HepG2 (cell line): ENCODE measurements around the gene TTC23. TPM values are rescaled to one million over a fixed set of nuclear protein-coding genes. Genes with fewer than 3 reads are reported as not detected.

Experiments
- ARNT ChIP-seq: fragments of 450-650 bp; IDR thresholded peaks from 2 replicates; pipeline ENCODE4 v1.6.1; 2017
- ATF7-NPFF ChIP-seq: sonication (generic); formaldehyde crosslinking; IDR thresholded peaks from 2 replicates; pipeline ENCODE4 v1.8.1; 2023; ENCODE audit warnings: mild to moderate bottlenecking, low read depth, missing genetic modification reagents, moderate library complexity
- BRF2 ChIP-seq: sonication (generic); formaldehyde crosslinking; IDR thresholded peaks from 2 replicates; pipeline ENCODE4 v1.8.1; 2022; ENCODE audit warnings: mild to moderate bottlenecking, missing genetic modification reagents
- CREB1 ChIP-seq, 2 experiments: fragments of 450-650 bp in 1 of 2; IDR thresholded peaks; 2 replicates each; pipeline ENCODE4 v1.6.1; 2016 to 2017; ENCODE audit warnings: control low read depth in 1 of 2, mild to moderate bottlenecking in 1 of 2, missing compliant biosample characterization in 1 of 2, missing genetic modification characterization in 1 of 2
- GRHL1 ChIP-seq: sonication (generic); formaldehyde crosslinking; conservative IDR thresholded peaks from 2 replicates; pipeline ENCODE4 v1.8.0; 2022; ENCODE audit warnings: missing genetic modification reagents
- HNF1B ChIP-seq: sonication (generic); formaldehyde crosslinking; IDR thresholded peaks from 2 replicates; pipeline ENCODE4 v1.5.1; 2020; ENCODE audit warnings: mild to moderate bottlenecking, moderate library complexity, missing genetic modification reagents
- HNRNPUL1 ChIP-seq: fragments of 200-400 bp; formaldehyde crosslinking; IDR thresholded peaks from 2 replicates; pipeline ENCODE4 v1.6.1; 2017; ENCODE audit warnings: low read depth, mild to moderate bottlenecking, low read length, moderate library complexity
- MXD4 ChIP-seq: IDR thresholded peaks from 2 replicates; pipeline ENCODE4 v1.6.1; 2016; ENCODE audit warnings: mild to moderate bottlenecking, missing biosample characterization, missing genetic modification reagents
- PPARG ChIP-seq: conservative IDR thresholded peaks from 2 replicates; pipeline ENCODE4 v1.6.1; 2016; ENCODE audit warnings: missing biosample characterization, missing genetic modification reagents
- RBFOX2 ChIP-seq: fragments of 200-400 bp; formaldehyde crosslinking; IDR thresholded peaks from 2 replicates; pipeline ENCODE4 v1.6.1; 2017; ENCODE audit warnings: low read depth, mild to moderate bottlenecking, low read length
- RFXAP ChIP-seq: sonication (generic); formaldehyde crosslinking; IDR thresholded peaks from 2 replicates; pipeline ENCODE4 v1.4.0; 2020; ENCODE audit warnings: missing genetic modification reagents, borderline replicate concordance
- SALL1 ChIP-seq: sonication (generic); formaldehyde crosslinking; IDR thresholded peaks from 2 replicates; pipeline ENCODE4 v1.8.0; 2022; ENCODE audit warnings: mild to moderate bottlenecking, missing genetic modification reagents
- ZC3H4 ChIP-seq: sonication (generic); formaldehyde crosslinking; IDR thresholded peaks from 2 replicates; pipeline ENCODE4 v1.4.0; 2020; ENCODE audit warnings: missing genetic modification reagents, borderline replicate concordance
- ZNF207 ChIP-seq: fragments of 450-650 bp; IDR thresholded peaks from 2 replicates; pipeline ENCODE4 v1.6.1; 2016; ENCODE audit warnings: antibody characterized with exemption, borderline replicate concordance
- ZNF225 ChIP-seq: sonication (generic); formaldehyde crosslinking; IDR thresholded peaks from 2 replicates; pipeline ENCODE4 v1.4.0; 2020; ENCODE audit warnings: mild to moderate bottlenecking, missing genetic modification reagents
- ZNF280B ChIP-seq: sonication (generic); formaldehyde crosslinking; IDR thresholded peaks from 2 replicates; pipeline ENCODE4 v1.5.0; 2020; ENCODE audit warnings: missing genetic modification reagents, mild to moderate bottlenecking, borderline replicate concordance
- ZNF282 ChIP-seq: fragments of 450-650 bp; IDR thresholded peaks from 2 replicates; pipeline ENCODE4 v1.6.1; 2018; ENCODE audit not compliant: partially characterized antibody
- ZNF362 ChIP-seq: sonication (generic); formaldehyde crosslinking; IDR thresholded peaks from 2 replicates; pipeline ENCODE4 v1.4.0; 2020; ENCODE audit warnings: missing genetic modification reagents, mild to moderate bottlenecking, borderline replicate concordance
- ZNF549 ChIP-seq: sonication (generic); formaldehyde crosslinking; IDR thresholded peaks from 2 replicates; pipeline ENCODE4 v1.5.0; 2020; ENCODE audit warnings: missing genetic modification reagents
- ZNF652 ChIP-seq: IDR thresholded peaks from 2 replicates; pipeline ENCODE4 v1.6.1; 2016; ENCODE audit warnings: low read depth, borderline replicate concordance
- ZNF660 ChIP-seq: sonication (generic); formaldehyde crosslinking; IDR thresholded peaks from 2 replicates; pipeline ENCODE4 v1.5.1; 2020; ENCODE audit warnings: mild to moderate bottlenecking, low read depth, missing genetic modification reagents, borderline replicate concordance
- ZNF781 ChIP-seq: sonication (generic); formaldehyde crosslinking; IDR thresholded peaks from 2 replicates; pipeline ENCODE4 v1.5.1; 2020; ENCODE audit warnings: borderline replicate concordance, mild to moderate bottlenecking, missing genetic modification reagents; ENCODE audit errors: not compliant biosample characterization
- ZNF816 ChIP-seq: sonication (generic); formaldehyde crosslinking; IDR thresholded peaks from 2 replicates; pipeline ENCODE4 v1.8.0; 2022; ENCODE audit warnings: missing genetic modification reagents, mild to moderate bottlenecking, borderline replicate concordance
- polyA plus RNA-seq, 8 experiments: library from polyadenylated mRNA; depleted of rRNA in 3 of 8; stranded (reverse) in 7 of 8; unstranded in 1 of 8; fragments of >200 nt; fragmentation: Illumina TruSeq in 4 of 8; extraction: Trizol in 4 of 8; gene quantifications; 2 replicates each; pipeline versions ENCODE4 v1.2.1 to v1.2.3, GENCODE V29; 2011 to 2016; ENCODE audit warnings: low read depth in 4 of 8, missing spikeins in 1 of 8, mixed read lengths in 1 of 8; ENCODE audit not compliant: insufficient read depth in 1 of 8
- total RNA-seq, 5 experiments: library from RNA; depleted of rRNA; stranded (reverse); fragments of >200 nt; fragmentation: Illumina TruSeq; extraction: Trizol; gene quantifications; 2 replicates each; pipeline ENCODE4 v1.2.3, GENCODE V29; 2016; ENCODE audit warnings: low read depth in 1 of 5

The TTC23 gene
- total and polyA plus RNA-seq, 2 of the 13 experiments (the other 11 are each of a cell fraction or from before 2014, with no cell fraction given): 1.6 to 11.7 TPM

GRCh38 chr15:99123713-99124451 is 125.5 kb downstream of the TTC23 start (continued):
- no peak for TF ChIP-seq ZNF280B (CRISPR knock-in tag)
- TF ChIP-seq ZNF781: no peak
- no peak for TF ChIP-seq GRHL1
- no peak for TF ChIP-seq RBFOX2
- peak; percentile 47; the same call in 1 of the 2 replicates for TF ChIP-seq PPARG (CRISPR knock-in tag)
- no peak for TF ChIP-seq ZNF225 (CRISPR knock-in tag)
- TF ChIP-seq ZNF207: no peak
- no peak for TF ChIP-seq ZNF652
- TF ChIP-seq ZNF660 (CRISPR knock-in tag): no peak
- TF ChIP-seq ZNF816 (CRISPR knock-in tag): no peak
- no peak for TF ChIP-seq RFXAP (CRISPR knock-in tag)
- TF ChIP-seq ZNF362 (CRISPR knock-in tag): no peak
- TF ChIP-seq ARNT: no peak
- TF ChIP-seq CREB1 (IDR thresholded peaks at IDR 0.05): no peak
- no peak for TF ChIP-seq CREB1 (CRISPR knock-in tag; IDR thresholded peaks at IDR 0.05)
- peak; percentile 53; the same call in 1 of the 2 replicates for TF ChIP-seq HNF1B (CRISPR knock-in tag)
- TF ChIP-seq SALL1: no peak
- TF ChIP-seq ZNF282: no peak
- no peak for TF ChIP-seq HNRNPUL1
- no peak for TF ChIP-seq BRF2 (CRISPR knock-in tag)
- TF ChIP-seq ZC3H4 (CRISPR knock-in tag): no peak
- no peak for TF ChIP-seq ATF7-NPFF (CRISPR knock-in tag)
- no peak for TF ChIP-seq MXD4
- TF ChIP-seq ZNF549 (CRISPR knock-in tag): no peak
